HepG2 (cell line): ENCODE data around the gene URAD. TPM values are rescaled to one million over a fixed set of nuclear protein-coding genes. Genes with fewer than 3 reads are reported as not detected.
A peak's percentile ranks its signal among the peaks of the same experiment; 100 is the strongest.

Experiments used
- ATAC-seq: fragments of 200-7000 bp; cut with Tn5 transposase; 3 replicates; pipeline ENCODE4 v1.9.1; 2020; ENCODE audit warnings: mild to moderate bottlenecking, moderate library complexity
- BruUV-seq: library from RNA; stranded (reverse); fragments of 400-500 nt; replicated peaks from 2 replicates; lab custom pipeline; 2021; lab: Mats Ljungman, UMichigan
- CTCF ChIA-PET: fragments of 300-600 bp; formaldehyde crosslinking; extraction: SDS; loops from one replicate; lab custom pipeline; 2021; ENCODE audit warnings: low total read pairs, inconsistent platforms, low intra/inter-chr PET ratio; lab: Yijun Ruan, JAX
- POLR2A ChIA-PET: fragments of 350-600 bp; sonication (Branson Sonifier 250); formaldehyde crosslinking; loops from one replicate; lab custom pipeline; 2020; ENCODE audit warnings: antibody characterized with exemption, inconsistent platforms; lab: Yijun Ruan, JAX
- DNase-seq: peaks from one replicate; pipeline ENCODE4 v3.0.0-alpha.2; 2015; ENCODE audit warnings: low spot score
- FAIRE-seq: peaks from 3 replicates; lab custom pipeline; 2011; peaks lifted over from hg19 to GRCh38; lab: Jason Lieb, UNC
- H2AFZ ChIP-seq: one replicate; pipeline ENCODE4 v1.6.1; 2011; ENCODE audit warnings: low read length, inconsistent platforms
- H3K27ac ChIP-seq: fragments of 300-600 bp; 3 replicates; pipeline ENCODE4 v1.8.0; 2011; ENCODE audit warnings: mixed run types, mild to moderate bottlenecking, mixed read lengths, low read length, inconsistent platforms; ENCODE audit not compliant: insufficient read depth; ENCODE audit errors: extremely low read length
- H3K27me3 ChIP-seq, 2 experiments: fragments of 200-600 bp in 1 of 2; 2 replicates in 1 of 2; 3 replicates in 1 of 2; pipeline versions ENCODE4 v1.6.0 to v1.8.0; 2011; ENCODE audit warnings: low read length in 2 of 2, mild to moderate bottlenecking in 2 of 2, moderate library complexity in 2 of 2, inconsistent platforms in 1 of 2; ENCODE audit not compliant: insufficient read depth in 2 of 2, control insufficient read depth in 1 of 2
- H3K36me3 ChIP-seq, 2 experiments: fragments of 200-600 bp in 1 of 2; replicated peaks in 1 of 2; 2 replicates in 1 of 2; 3 replicates in 1 of 2; pipeline versions ENCODE4 v1.5.1 to v1.8.0; 2011; ENCODE audit warnings: low read length in 2 of 2, inconsistent platforms in 1 of 2; ENCODE audit not compliant: insufficient read depth in 2 of 2, control insufficient read depth in 1 of 2
- H3K4me1 ChIP-seq: 2 replicates; pipeline ENCODE4 v1.5.1; 2012; ENCODE audit warnings: low read length, inconsistent platforms; ENCODE audit not compliant: insufficient read depth
- H3K4me2 ChIP-seq: 2 replicates; pipeline ENCODE4 v1.6.0; 2011; ENCODE audit warnings: low read depth, low read length, inconsistent platforms
- H3K4me3 ChIP-seq, 3 experiments: fragments of 200-600 bp in 1 of 3; sonication (generic), shearing (Covaris generic) in 1 of 3; replicated peaks in 1 of 3; 2 replicates each; pipeline ENCODE4 v1.5.1; 2011 to 2016; ENCODE audit warnings: low read length in 3 of 3, inconsistent platforms in 2 of 3, low read depth in 2 of 3, mild to moderate bottlenecking in 2 of 3, control low read depth in 1 of 3, mixed read lengths in 1 of 3; ENCODE audit not compliant: insufficient read depth in 1 of 3
- H3K79me2 ChIP-seq: one replicate; pipeline ENCODE4 v1.6.1; 2011; ENCODE audit warnings: low read length, inconsistent platforms; ENCODE audit not compliant: insufficient read depth
- H3K9ac ChIP-seq: 2 replicates; pipeline ENCODE4 v1.6.0; 2011; ENCODE audit warnings: mild to moderate bottlenecking, low read depth, low read length, inconsistent platforms; ENCODE audit not compliant: insufficient read depth
- H3K9me3 ChIP-seq: 2 replicates; pipeline ENCODE4 v1.5.1; 2012; ENCODE audit warnings: mild to moderate bottlenecking, low read length
- H4K20me1 ChIP-seq: 2 replicates; pipeline ENCODE4 v1.6.0; 2011; ENCODE audit warnings: inconsistent platforms, mild to moderate bottlenecking, low read length, moderate library complexity; ENCODE audit not compliant: insufficient read depth
- MTF2 ChIP-seq: sonication (generic); formaldehyde crosslinking; IDR thresholded peaks from 2 replicates; pipeline ENCODE4 v1.5.0; 2020; ENCODE audit warnings: missing genetic modification reagents, borderline replicate concordance
- SYNCRIP ChIP-seq: fragments of 200-400 bp; formaldehyde crosslinking; IDR thresholded peaks from 2 replicates; pipeline ENCODE4 v1.6.1; 2018; ENCODE audit warnings: mild to moderate bottlenecking, low read depth, low read length; ENCODE audit not compliant: insufficient read depth
- ZFP41 ChIP-seq: sonication (generic); formaldehyde crosslinking; IDR thresholded peaks from 2 replicates; pipeline ENCODE4 v1.4.0; 2020; ENCODE audit warnings: mild to moderate bottlenecking, missing genetic modification reagents, borderline replicate concordance
- ZNF558 ChIP-seq: sonication (generic); formaldehyde crosslinking; IDR thresholded peaks from 2 replicates; pipeline ENCODE4 v1.9.0; 2022; ENCODE audit warnings: mild to moderate bottlenecking, missing genetic modification reagents, borderline replicate concordance
- ZNF775 ChIP-seq: sonication (generic); formaldehyde crosslinking; IDR thresholded peaks from 2 replicates; pipeline ENCODE4 v1.4.0; 2020; ENCODE audit warnings: missing genetic modification reagents, mild to moderate bottlenecking, moderate library complexity, borderline replicate concordance
- ZNF800 ChIP-seq: sonication (generic); formaldehyde crosslinking; IDR thresholded peaks from 2 replicates; pipeline ENCODE4 v1.4.0; 2020; ENCODE audit warnings: missing genetic modification reagents
- ZSCAN12 ChIP-seq: sonication (generic); formaldehyde crosslinking; IDR thresholded peaks from 2 replicates; pipeline ENCODE4 v1.9.0; 2021; ENCODE audit warnings: mild to moderate bottlenecking, missing genetic modification reagents
- WGBS: methylation state at CpG from one replicate; pipeline ENCODE4 v1.1.6; 2017; ENCODE audit warnings: low lambda C conversion rate; 5-methylcytosine and 5-hydroxymethylcytosine counted together
- in situ Hi-C: cut with HindIII; loops from 2 replicates; pipeline ENCODE4 v1.10.0; 2017; ENCODE audit warnings: low pct_unique_long_range_greater_than_20kb; ENCODE audit not compliant: extremely low pct_ligation_motif_present
- intact Hi-C: fragments of 100-400 bp; cut with micrococcal nuclease; formaldehyde crosslinking; loops from one replicate; pipeline ENCODE4 v1.10.0; 2022; ENCODE audit not compliant: unreplicated experiment
- polyA plus RNA-seq, 8 experiments: library from polyadenylated mRNA; depleted of rRNA in 3 of 8; stranded (reverse) in 7 of 8; unstranded in 1 of 8; fragments of >200 nt; fragmentation: Illumina TruSeq in 4 of 8; extraction: Trizol in 4 of 8; gene quantifications; 2 replicates each; pipeline versions ENCODE4 v1.2.1 to v1.2.3, GENCODE V29; 2011 to 2016; ENCODE audit warnings: low read depth in 4 of 8, missing spikeins in 1 of 8, mixed read lengths in 1 of 8; ENCODE audit not compliant: insufficient read depth in 1 of 8
- total RNA-seq, 5 experiments: library from RNA; depleted of rRNA; stranded (reverse); fragments of >200 nt; fragmentation: Illumina TruSeq; extraction: Trizol; gene quantifications; 2 replicates each; pipeline ENCODE4 v1.2.3, GENCODE V29; 2016; ENCODE audit warnings: low read depth in 1 of 5

The URAD gene
- total and polyA plus RNA-seq, 2 of the 13 experiments (the other 11 are each of a cell fraction or from before 2014, with no cell fraction given) = not detected

GRCh38 chr13:27978301-27978968 lies 10.1 kb downstream of the URAD start (continued):
- TF ChIP-seq ZNF775 (CRISPR knock-in tag) (no peak), ZNF558 (CRISPR knock-in tag) (no peak)

- H3K9me3 ChIP-seq = no peaks in the 10 kb centered on the region
- H4K20me1 ChIP-seq = no peaks in the 10 kb centered on the region
- H3K27me3 ChIP-seq = peaks cover 10 to 68% of the 10 kb centered on the region in 2 experiments
- H3K4me2 ChIP-seq = no peak overlapping the region; the same call in 1 of the 2 replicates
- no peak overlapping the region for H3K4me3 ChIP-seq
- in situ Hi-C loops = loop anchor here (10.0 to 25.0 kb wide), 2 partner anchors 490 to 613 kb away; no protein-coding TSS in a partner anchor
- H3K9ac ChIP-seq = no peak overlapping the region
- intact Hi-C loops = no loop called here
- H3K79me2 ChIP-seq = no peaks in the 10 kb centered on the region
- peaks cover 13% of the 10 kb centered on the region for H3K4me1 ChIP-seq
- CTCF ChIA-PET = no interaction called here
- no peak for FAIRE-seq
- H3K27ac ChIP-seq = no peak overlapping the region
- BruUV-seq = no TSS peak
- TF ChIP-seq ZSCAN12 (CRISPR knock-in tag) (no peak), ZNF800 (CRISPR knock-in tag) (peak; percentile 65; the same call in 1 of the 2 replicates), ZFP41 (CRISPR knock-in tag) (no peak), SYNCRIP (no peak), MTF2 (peak; percentile 32; the same call in 1 of the 2 replicates)
- H2AFZ ChIP-seq = no peak overlapping the region
- no peaks in the 10 kb centered on the region for H3K36me3 ChIP-seq
- peak; percentile 24; the same call in 2 of the 3 replicates for ATAC-seq
- 35% methylated on average over 32 of the region's 80 CpGs for whole genome bisulfite sequencing
- POLR2A ChIA-PET = no interaction called here
- no peak for DNase-seq
Observed at GRCh38 chr13:27977476-27978300, 10.8 kb downstream of the URAD start.
